Cardiac septum (tissue), 1 donor: Measurements from ENCODE around the gene CFLAR. TPM values are rescaled to one million over a fixed set of nuclear protein-coding genes. Genes with fewer than 3 reads are reported as not detected.
A peak's percentile ranks its signal among the peaks of the same experiment; 100 is the strongest.
"Not testable (repeated sequence)": the region's sequence is repeated elsewhere in the genome, so short reads cannot be mapped to it uniquely, and the experiment has no call there.

Experiments used
- DNase-seq: peaks from one replicate; pipeline ENCODE4 v3.0.0-alpha.2; 2020; ENCODE audit warnings: low spot score
- intact Hi-C: fragments of 100-400 bp; cut with DNase I; formaldehyde crosslinking; loops from one replicate; pipeline ENCODE4 v1.14.0; 2022
- total RNA-seq: library from RNA; stranded (reverse); fragmentation: NEBNext Ultra II Directional; extraction: Animal tissue kit (Norgen Biotek cat#: 25700); gene quantifications from one replicate; pipeline ENCODE4 v1.2.1, GENCODE V29; 2021
- donor health status: DM: no; HTN: no; CAD: no.

CFLAR gene
- total RNA-seq, 1 donor from 2014 or later, result 193 TPM

GRCh38 chr2:201139836-201140604, 24.1 kb downstream of the CFLAR start:
- intact Hi-C loops, result no loop called here
- no peak for DNase-seq

GRCh38 chr2:201144101-201145051, 28.4 kb downstream of the CFLAR start:
- DNase-seq, result no peak
- intact Hi-C loops, result no loop called here

- intact Hi-C loops, result no loop called here
- DNase-seq, result no peak
These were observed 32.5 kb downstream of the CFLAR start for GRCh38 chr2:201148434-201148990.

- intact Hi-C loops, result no loop called here
- no peak for DNase-seq
These were observed 33.3 kb downstream of the CFLAR start for GRCh38 chr2:201149064-201149820.

- DNase-seq, intact Hi-C loops: not testable (repeated sequence)
These were observed 33.8 kb downstream of the CFLAR start for GRCh38 chr2:201149821-201150165.

DNA sequence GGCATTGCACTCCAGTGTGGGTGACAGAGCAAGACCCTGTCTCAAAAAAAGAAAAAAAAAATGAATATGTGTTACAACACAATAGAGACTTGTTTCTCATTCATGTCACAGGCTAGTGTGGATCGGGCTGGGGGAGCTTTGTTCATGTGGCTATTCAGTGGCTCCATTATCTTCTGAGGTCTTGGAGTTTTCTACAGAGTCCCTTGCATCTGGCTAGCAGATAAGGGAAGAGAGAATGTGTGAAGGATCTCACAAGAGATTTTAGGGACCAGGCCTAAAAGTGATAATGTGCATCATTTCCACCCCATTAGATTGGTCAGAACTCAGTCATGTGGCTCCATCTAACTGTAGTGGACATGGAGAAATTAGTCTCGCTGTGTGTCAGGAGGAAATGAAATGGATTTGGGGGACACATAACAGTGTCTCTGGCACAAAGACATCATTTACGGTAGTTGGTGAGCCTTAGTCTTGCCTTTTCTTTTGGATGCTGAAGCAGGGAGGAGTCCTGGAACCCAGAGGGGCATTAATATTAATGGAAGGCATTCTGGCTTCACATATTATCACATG, 34.6 kb downstream of the CFLAR start:
- intact Hi-C loops, result no loop called here
- no peak for DNase-seq

DNA sequence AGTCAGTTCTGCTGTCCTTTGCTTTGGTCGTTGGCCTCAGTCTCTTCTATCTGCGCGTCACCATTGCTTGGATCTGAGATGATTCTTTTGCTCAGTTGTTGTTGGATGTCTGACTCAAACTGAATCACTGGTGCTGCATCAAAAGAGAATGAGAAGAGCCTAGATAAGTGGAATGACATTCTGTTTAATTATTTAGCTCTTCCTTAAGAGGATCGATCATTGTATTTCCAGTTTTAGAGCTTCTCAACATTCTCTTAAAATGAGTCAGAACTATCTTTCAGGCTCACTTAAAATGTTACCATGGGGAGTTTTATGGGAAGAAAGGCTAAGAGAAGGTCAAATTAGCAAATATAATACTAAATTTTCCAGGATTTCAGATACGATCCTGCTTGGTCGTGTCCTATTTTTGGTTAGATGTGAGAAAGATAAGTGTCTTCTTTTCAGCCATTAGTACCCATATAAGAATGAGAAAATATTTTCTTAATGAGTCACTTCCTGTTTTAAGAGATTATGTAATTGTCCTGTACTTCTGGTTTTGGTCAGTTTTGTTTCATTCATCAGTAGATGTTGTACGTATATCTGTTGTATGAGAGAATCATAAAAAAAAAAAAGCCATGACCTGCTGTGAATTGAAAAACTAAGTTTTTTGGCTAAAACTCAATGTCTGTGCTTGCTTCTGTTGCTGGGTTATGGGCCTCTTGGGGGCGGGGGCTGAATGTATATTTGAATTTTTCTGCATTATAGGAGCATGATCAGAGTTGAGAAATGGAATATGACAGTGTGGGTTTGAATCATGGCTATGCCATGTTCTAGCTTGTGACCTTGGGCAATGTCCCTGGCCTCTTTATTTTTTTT, 35.4 kb downstream of the CFLAR start:
- intact Hi-C loops, result no loop called here
- no peak for DNase-seq

GRCh38 chr2:201152517-201152916, 36.6 kb downstream of the CFLAR start:
- DNase-seq, result no peak
- intact Hi-C loops, result no loop called here

DNA sequence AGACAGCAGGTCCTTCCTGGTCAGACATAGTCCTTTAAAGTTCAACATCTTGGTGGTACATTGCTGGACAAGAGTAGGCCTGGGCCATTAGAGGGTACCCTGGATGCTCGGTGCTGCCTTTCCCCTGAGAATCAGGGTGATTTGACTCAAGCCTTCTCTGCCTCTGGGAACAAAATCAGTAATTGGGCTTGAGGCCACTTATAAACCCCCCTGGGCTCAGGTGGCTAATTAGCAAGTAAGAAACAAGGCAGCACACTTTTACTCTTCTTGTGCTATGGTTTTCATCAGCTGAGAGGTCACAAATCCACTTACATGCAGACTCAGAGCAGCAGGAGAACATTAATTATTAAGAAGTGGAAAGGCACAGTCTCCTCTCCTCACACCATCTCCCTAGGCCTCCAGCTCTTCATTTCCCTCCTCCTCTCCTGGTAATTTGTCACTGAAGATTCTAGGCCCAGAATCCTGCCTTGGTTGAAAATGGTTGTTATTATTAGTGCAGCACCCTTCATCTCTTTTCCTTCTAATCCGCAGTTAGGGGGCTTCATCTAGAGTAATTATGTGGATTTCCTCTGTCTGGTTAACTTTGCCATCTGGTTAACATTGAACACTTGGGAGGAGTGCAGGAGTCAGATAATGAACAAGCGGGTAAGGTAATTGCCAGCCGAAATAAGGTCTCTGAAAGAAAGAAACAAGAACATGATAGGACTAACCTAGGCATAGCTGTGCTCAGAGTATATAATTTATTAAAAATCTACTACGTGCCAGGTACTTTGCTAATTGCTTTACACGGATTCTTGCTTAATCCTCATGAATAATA, 37.2 kb downstream of the CFLAR start:
- intact Hi-C loops, result no loop called here
- DNase-seq, result no peak

GRCh38 chr2:201154615-201155399, 38.8 kb downstream of the CFLAR start:
- intact Hi-C loops, result loop anchor here (5.0 kb wide), 2 partner anchors 83 to 193 kb away; partner anchors contain the start of genes HYCC2, NDUFB3 and ORC2

GRCh38 chr2:201156036-201156435, 40.1 kb downstream of the CFLAR start:
- intact Hi-C loops, result loop anchor here (5.0 kb wide), 2 partner anchors 84 to 194 kb away; partner anchors contain the start of genes HYCC2, NDUFB3 and ORC2
- DNase-seq, result no peak

More at GRCh38 chr2:201154615-201155399, 38.8 kb downstream of the CFLAR start:
- no peak for DNase-seq

GRCh38 chr2:201156640-201157039, 40.7 kb downstream of the CFLAR start:
- intact Hi-C loops, result loop anchor here (5.0 kb wide), 2 partner anchors 84 to 194 kb away; partner anchors contain the start of genes HYCC2, NDUFB3 and ORC2
- no peak for DNase-seq

- DNase-seq, result no peak
- intact Hi-C loops, result loop anchor here (1.0 to 5.0 kb wide), 3 partner anchors 39 to 195 kb away; partner anchors contain the start of genes HYCC2, NDUFB3 and ORC2
These were observed 41.7 kb downstream of the CFLAR start for GRCh38 chr2:201157694-201158093.

- intact Hi-C loops, result loop anchor here (1.0 to 5.0 kb wide), 3 partner anchors 40 to 196 kb away; partner anchors contain the start of genes HYCC2, NDUFB3 and ORC2
- peak; percentile 91 for DNase-seq
These were observed 42.4 kb downstream of the CFLAR start for GRCh38 chr2:201158111-201158929.

- intact Hi-C loops, result no loop called here
- no peak for DNase-seq
These were observed 48.2 kb downstream of the CFLAR start for GRCh38 chr2:201164166-201164565.
